ENCODE data around the gene GPSM3. TPM values are rescaled to one million over a fixed set of nuclear protein-coding genes. Genes with fewer than 3 reads are reported as not detected.

GPSM3 gene
- total RNA-seq, 1 experiment from 2014 or later, result 2.0 TPM

DNA sequence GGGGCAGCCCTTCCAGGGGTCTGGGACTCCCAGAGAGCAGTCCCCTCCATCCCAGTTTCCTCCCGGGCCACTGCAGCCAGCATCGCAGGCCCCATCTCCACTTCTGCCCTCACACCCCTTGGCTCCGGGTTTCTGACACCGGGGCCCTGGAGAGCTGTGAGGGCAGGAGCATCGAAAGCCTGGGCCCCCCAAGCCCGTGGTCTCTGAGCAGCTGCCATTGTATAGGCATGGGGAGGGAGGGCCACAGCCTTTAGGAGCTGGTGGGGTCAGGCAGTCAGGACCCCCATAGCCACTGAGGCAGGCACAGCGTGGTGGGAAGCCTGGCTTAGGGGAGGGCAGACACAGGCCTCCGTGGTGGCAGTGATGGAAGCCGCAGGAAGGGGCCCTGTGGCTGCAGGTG, 9.7 kb upstream of the GPSM3 start:
- in situ Hi-C loops (cut with HindIII; ENCODE audit: low pct_unique_long_range_greater_than_20kb, low sequenced_read_pairs) (no loop called here), intact Hi-C loops (cut with micrococcal nuclease; ENCODE audit: unreplicated experiment) (no loop called here)
- DNase-seq (ENCODE audit: low read depth, low spot score) (no peak), ATAC-seq (no peak)
- CTCF ChIA-PET, result no interaction called here
- BruUV-seq (replicated peaks), result no TSS peak
- no peaks in the 10 kb centered on the region for H3K9me3 ChIP-seq (ENCODE audit: control insufficient read depth, insufficient read depth, low read depth, low read length)
- POLR2A ChIA-PET, result no interaction called here
- TF ChIP-seq, protein P1, sequence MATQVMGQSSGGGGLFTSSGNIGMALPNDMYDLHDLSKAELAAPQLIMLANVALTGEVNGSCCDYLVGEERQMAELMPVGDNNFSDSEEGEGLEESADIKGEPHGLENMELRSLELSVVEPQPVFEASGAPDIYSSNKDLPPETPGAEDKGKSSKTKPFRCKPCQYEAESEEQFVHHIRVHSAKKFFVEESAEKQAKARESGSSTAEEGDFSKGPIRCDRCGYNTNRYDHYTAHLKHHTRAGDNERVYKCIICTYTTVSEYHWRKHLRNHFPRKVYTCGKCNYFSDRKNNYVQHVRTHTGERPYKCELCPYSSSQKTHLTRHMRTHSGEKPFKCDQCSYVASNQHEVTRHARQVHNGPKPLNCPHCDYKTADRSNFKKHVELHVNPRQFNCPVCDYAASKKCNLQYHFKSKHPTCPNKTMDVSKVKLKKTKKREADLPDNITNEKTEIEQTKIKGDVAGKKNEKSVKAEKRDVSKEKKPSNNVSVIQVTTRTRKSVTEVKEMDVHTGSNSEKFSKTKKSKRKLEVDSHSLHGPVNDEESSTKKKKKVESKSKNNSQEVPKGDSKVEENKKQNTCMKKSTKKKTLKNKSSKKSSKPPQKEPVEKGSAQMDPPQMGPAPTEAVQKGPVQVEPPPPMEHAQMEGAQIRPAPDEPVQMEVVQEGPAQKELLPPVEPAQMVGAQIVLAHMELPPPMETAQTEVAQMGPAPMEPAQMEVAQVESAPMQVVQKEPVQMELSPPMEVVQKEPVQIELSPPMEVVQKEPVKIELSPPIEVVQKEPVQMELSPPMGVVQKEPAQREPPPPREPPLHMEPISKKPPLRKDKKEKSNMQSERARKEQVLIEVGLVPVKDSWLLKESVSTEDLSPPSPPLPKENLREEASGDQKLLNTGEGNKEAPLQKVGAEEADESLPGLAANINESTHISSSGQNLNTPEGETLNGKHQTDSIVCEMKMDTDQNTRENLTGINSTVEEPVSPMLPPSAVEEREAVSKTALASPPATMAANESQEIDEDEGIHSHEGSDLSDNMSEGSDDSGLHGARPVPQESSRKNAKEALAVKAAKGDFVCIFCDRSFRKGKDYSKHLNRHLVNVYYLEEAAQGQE (IDR thresholded peaks at IDR 0.05; ENCODE audit: insufficient read depth in 1 of 2, low read depth in 2 of 2, low read length in 1 of 2), result no peak
- TF ChIP-seq TCF7L2 (IDR thresholded peaks at IDR 0.05; ENCODE audit: low read depth, low read length) (no peak), POLR2AphosphoS5 (IDR thresholded peaks at IDR 0.05; ENCODE audit: low read depth, low read length) (no peak), SIN3A (IDR thresholded peaks at IDR 0.05; ENCODE audit: borderline replicate concordance, insufficient read depth, low read depth, low read length) (no peak)
- TF ChIP-seq, protein P2, sequence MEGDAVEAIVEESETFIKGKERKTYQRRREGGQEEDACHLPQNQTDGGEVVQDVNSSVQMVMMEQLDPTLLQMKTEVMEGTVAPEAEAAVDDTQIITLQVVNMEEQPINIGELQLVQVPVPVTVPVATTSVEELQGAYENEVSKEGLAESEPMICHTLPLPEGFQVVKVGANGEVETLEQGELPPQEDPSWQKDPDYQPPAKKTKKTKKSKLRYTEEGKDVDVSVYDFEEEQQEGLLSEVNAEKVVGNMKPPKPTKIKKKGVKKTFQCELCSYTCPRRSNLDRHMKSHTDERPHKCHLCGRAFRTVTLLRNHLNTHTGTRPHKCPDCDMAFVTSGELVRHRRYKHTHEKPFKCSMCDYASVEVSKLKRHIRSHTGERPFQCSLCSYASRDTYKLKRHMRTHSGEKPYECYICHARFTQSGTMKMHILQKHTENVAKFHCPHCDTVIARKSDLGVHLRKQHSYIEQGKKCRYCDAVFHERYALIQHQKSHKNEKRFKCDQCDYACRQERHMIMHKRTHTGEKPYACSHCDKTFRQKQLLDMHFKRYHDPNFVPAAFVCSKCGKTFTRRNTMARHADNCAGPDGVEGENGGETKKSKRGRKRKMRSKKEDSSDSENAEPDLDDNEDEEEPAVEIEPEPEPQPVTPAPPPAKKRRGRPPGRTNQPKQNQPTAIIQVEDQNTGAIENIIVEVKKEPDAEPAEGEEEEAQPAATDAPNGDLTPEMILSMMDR (IDR thresholded peaks at IDR 0.05), result no peak
- H3K4me1 ChIP-seq (ENCODE audit: control insufficient read depth, insufficient read depth, low read length), result peaks cover 4% of the 10 kb centered on the region
- H3K27ac ChIP-seq (ENCODE audit: low read length), result no peak overlapping the region
- no peak overlapping the region for H3K4me3 ChIP-seq (ENCODE audit: low read depth in 2 of 2, low read length in 2 of 2)
- H3K27me3 ChIP-seq (ENCODE audit: control insufficient read depth, insufficient read depth, low read length), result no peaks in the 10 kb centered on the region
- no peaks in the 10 kb centered on the region for H3K36me3 ChIP-seq (ENCODE audit: control insufficient read depth, insufficient read depth, low read length)

DNA sequence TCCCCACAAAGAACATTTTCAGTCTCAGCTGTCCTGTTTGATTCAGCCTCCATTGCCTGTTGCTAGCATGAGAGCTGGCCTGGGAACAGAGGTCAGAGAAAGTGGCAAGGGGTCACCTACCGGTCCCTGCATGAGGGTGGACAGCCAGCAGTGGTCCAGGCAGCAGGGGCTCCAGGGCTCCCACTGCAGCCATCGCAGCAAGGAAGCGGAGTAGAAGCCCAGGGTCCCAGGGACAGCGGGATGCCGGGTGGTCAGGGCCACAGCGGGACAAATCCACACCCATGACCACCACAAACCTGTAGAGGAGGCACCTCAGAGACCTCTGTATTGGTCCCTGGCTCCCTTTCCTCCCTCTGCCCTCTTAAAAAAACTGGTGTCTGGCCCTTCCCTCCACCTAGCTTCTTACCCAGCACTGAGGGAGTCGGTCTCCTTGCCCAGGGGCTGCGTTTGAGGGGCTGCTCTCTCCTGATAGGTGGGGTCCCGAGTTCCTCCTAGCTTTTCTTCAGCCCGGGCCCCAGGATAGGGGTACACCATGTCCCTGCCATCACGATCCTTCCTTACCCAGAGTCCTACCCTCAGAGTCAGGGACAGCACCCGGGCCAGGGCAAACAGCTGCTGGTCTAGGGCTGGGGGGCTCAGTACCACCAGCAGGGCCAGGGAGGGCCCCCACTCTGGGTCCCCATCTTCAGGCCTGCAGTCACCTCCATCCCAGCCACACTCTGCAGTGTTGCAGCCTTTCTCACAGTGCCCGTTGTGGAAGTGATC, 8.4 kb upstream of the GPSM3 start:
- H3K4me1 ChIP-seq (ENCODE audit: control insufficient read depth, insufficient read depth, low read length), result peaks cover 10% of the 10 kb centered on the region
- no peak for DNase-seq (ENCODE audit: low read depth, low spot score)
- intact Hi-C loops (cut with micrococcal nuclease; ENCODE audit: unreplicated experiment) (no loop called here), in situ Hi-C loops (cut with HindIII; ENCODE audit: low pct_unique_long_range_greater_than_20kb, low sequenced_read_pairs) (no loop called here)
- no peak overlapping the region for H3K27ac ChIP-seq (ENCODE audit: low read length)
- BruUV-seq (replicated peaks), result no TSS peak
- ChIA-PET CTCF (interaction anchor here (0.5 kb wide), 1 partner anchor 98 kb away, joined by 7 read pairs; no protein-coding TSS in a partner anchor), POLR2A (no interaction called here)
- no peak for ATAC-seq
- H3K27me3 ChIP-seq (ENCODE audit: control insufficient read depth, insufficient read depth, low read length), result no peaks in the 10 kb centered on the region
- H3K36me3 ChIP-seq (ENCODE audit: control insufficient read depth, insufficient read depth, low read length), result no peaks in the 10 kb centered on the region
- no peaks in the 10 kb centered on the region for H3K9me3 ChIP-seq (ENCODE audit: control insufficient read depth, insufficient read depth, low read depth, low read length)
- TF ChIP-seq POLR2AphosphoS5 (IDR thresholded peaks at IDR 0.05; ENCODE audit: low read depth, low read length), result no peak
- no peak for TF ChIP-seq TCF7L2 (IDR thresholded peaks at IDR 0.05; ENCODE audit: low read depth, low read length)
- TF ChIP-seq, protein P2 (IDR thresholded peaks at IDR 0.05), result no peak
- TF ChIP-seq SIN3A (IDR thresholded peaks at IDR 0.05; ENCODE audit: borderline replicate concordance, insufficient read depth, low read depth, low read length), result no peak
- TF ChIP-seq, protein P1 (IDR thresholded peaks at IDR 0.05; ENCODE audit: insufficient read depth in 1 of 2, low read depth in 2 of 2, low read length in 1 of 2), result no peak
- H3K4me3 ChIP-seq (ENCODE audit: low read depth in 2 of 2, low read length in 2 of 2), result no peak overlapping the region

Measured in Panc1 (cell line).